CD4-positive, alpha-beta T cell treated with Interleukin-1 beta for 1 hour (primary cell): Measurements from ENCODE around the gene PPP1R12B.
A peak's percentile ranks its signal among the peaks of the same experiment; 100 is the strongest.

Experiments
- DNase-seq, 2 donors: peaks; one replicate each; pipeline ENCODE4 v3.0.0-alpha.2; 2020 to 2022

The PPP1R12B gene

DNA sequence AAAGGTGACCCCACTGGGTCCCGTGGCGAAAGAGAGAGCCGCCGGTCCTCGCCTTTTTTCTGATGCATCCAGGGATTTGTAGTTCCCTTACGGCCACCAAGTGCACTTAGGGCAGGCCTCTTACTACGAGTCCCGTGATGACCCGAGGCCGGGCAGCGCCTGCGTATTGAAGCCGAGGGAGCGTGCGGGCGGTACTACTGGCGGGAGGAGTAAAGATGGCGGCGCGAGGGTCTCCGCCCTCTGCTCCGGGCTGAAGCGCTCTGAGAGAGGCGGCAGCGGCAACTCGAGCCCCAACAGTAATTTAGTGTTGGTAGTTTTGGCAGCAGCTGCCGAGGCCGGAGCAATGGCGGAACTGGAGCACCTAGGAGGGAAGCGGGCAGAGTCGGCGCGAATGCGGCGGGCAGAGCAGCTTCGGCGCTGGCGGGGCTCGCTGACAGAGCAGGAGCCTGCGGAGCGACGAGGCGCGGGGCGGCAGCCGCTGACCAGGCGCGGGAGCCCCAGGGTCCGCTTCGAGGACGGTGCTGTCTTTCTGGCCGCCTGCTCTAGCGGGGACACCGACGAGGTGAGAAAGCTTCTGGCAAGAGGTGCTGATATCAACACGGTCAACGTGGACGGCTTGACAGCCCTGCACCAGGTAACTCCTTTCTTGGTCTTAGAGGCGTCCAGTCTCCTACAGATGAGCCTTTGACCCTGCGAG lies at the start of gene PPP1R12B:
Gene PPP1R12B (plus strand): TSS at position 191 of the 697 bp plus-strand sequence. CDS start 153 bp downstream, at position 344.
- peak; percentile 97 for DNase-seq

- DNase-seq = no peak
Measured at GRCh38 chr1:202302166-202302565, 46.3 kb upstream of the PPP1R12B start.

DNA sequence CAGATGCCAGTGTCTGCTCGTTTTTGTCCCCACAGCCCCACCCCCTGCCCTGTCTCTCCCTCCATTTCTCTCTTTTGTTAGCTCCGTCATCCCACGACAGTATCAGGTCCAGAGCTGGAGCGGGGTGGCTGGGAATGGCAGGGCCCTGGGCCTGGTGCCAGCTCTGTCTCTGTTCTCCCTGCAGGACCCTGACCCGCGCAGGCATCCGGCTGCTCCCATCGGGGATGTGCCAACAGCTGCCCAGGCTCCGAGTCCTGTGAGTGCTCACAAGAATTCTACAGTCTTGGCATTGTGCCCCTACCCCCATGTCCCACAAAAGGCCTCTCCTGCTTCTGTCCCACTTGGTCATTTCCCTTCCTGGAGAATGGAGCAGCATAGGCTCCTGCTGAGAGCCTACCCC lies 44.1 kb upstream of the PPP1R12B start:
- DNase-seq = no peak

- no peak for DNase-seq
Measured at GRCh38 chr1:202305168-202305567, 43.3 kb upstream of the PPP1R12B start.

GRCh38 chr1:202306535-202307345 lies 41.8 kb upstream of the PPP1R12B start:
- no peak for DNase-seq

GRCh38 chr1:202310071-202310725 lies 38.3 kb upstream of the PPP1R12B start:
- no peak for DNase-seq

GRCh38 chr1:202310746-202311145 lies 37.8 kb upstream of the PPP1R12B start:
- DNase-seq = no peak

- no peak for DNase-seq
Measured at GRCh38 chr1:202311875-202312635, 36.4 kb upstream of the PPP1R12B start.

DNA sequence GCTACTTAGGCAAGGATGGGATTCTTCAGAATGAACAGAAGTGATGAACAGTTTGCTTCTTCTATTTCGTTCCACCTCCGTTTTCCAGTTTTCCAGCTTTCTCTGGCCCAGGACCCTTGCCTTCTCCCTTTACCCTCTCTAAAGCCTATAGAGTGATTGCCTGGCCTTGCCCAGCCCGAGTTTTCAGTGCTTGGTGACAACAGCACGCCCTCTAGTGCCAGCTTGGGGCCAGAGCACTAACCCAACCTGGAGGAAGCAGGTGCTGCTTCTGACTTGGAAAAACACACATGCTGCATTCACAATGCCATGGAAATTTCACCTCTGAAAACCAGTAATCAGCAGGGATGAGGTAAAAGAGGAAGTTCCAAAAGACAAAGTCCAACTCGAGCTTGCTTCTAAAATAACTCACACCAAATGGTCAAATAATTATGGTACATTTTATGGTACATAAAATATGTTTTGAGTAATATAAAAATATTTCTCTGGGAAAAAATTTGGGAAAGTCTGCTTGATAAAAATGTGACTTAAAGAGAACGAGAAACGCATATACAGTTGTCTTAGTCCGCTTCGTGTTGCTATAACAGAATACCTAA lies 32.8 kb upstream of the PPP1R12B start:
- DNase-seq = peak; percentile 68 to 72

- DNase-seq = no peak
Measured at GRCh38 chr1:202316186-202316585, 32.3 kb upstream of the PPP1R12B start.

DNA sequence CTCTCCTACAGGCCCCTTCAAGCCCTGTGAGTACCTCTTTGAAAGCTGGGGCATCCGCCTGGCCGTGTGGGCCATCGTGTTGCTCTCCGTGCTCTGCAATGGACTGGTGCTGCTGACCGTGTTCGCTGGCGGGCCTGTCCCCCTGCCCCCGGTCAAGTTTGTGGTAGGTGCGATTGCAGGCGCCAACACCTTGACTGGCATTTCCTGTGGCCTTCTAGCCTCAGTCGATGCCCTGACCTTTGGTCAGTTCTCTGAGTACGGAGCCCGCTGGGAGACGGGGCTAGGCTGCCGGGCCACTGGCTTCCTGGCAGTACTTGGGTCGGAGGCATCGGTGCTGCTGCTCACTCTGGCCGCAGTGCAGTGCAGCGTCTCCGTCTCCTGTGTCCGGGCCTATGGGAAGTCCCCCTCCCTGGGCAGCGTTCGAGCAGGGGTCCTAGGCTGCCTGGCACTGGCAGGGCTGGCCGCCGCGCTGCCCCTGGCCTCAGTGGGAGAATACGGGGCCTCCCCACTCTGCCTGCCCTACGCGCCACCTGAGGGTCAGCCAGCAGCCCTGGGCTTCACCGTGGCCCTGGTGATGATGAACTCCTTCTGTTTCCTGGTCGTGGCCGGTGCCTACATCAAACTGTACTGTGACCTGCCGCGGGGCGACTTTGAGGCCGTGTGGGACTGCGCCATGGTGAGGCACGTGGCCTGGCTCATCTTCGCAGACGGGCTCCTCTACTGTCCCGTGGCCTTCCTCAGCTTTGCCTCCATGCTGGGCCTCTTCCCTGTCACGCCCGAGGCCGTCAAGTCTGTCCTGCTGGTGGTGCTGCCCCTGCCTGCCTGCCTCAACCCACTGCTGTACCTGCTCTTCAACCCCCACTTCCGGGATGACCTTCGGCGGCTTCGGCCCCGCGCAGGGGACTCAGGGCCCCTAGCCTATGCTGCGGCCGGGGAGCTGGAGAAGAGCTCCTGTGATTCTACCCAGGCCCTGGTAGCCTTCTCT lies 30.3 kb upstream of the PPP1R12B start:
- DNase-seq = no peak

DNA sequence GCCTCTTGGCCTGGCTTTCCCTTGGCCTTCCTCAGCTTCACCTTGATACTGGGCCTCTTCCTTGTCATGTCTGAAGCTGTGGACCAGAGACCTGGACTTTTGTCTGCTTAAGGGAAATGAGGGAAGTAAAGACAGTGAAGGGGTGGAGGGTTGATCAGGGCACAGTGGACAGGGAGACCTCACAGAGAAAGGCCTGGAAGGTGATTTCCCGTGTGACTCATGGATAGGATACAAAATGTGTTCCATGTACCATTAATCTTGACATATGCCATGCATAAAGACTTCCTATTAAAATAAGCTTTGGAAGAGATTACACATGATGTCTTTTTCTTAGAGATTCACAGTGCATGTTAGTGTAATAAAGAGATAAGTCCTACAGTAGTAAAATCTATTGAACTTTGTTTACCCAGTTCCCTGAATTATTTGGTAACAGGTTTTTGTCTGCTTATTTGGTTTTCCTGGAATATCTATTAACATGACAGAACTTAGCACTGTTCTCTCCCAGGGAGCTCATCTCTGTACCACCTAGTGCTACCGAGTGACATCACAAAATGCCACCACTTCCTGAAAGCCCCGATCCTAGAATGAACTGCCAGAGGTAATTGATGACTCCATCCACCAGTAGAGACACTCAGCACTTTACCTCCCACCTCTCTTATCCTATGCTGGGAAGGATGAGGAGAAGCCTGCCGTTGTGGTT lies 29.0 kb upstream of the PPP1R12B start:
- DNase-seq = no peak

DNA sequence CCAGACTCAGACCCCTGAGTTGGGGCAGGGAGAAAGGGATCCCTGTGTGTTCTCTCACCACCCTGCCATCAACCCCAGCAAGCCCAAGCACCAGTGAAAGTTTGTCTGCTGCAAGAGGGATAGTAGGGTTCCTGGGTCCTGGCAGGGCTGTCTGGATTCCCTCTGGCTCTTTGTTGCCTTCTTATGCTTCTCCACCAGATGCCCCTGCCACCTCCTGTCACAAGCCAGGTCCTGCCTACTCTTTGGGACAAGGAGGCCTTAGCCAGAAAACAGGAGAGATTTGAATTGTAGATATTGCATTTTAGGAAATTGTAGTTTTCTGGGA lies 28.5 kb upstream of the PPP1R12B start:
- DNase-seq = no peak

GRCh38 chr1:202323731-202324130 lies 24.8 kb upstream of the PPP1R12B start:
- no peak for DNase-seq

GRCh38 chr1:202324646-202325045 lies 23.9 kb upstream of the PPP1R12B start:
- DNase-seq = no peak

- no peak for DNase-seq
Measured at GRCh38 chr1:202329891-202330290, 18.6 kb upstream of the PPP1R12B start.

DNA sequence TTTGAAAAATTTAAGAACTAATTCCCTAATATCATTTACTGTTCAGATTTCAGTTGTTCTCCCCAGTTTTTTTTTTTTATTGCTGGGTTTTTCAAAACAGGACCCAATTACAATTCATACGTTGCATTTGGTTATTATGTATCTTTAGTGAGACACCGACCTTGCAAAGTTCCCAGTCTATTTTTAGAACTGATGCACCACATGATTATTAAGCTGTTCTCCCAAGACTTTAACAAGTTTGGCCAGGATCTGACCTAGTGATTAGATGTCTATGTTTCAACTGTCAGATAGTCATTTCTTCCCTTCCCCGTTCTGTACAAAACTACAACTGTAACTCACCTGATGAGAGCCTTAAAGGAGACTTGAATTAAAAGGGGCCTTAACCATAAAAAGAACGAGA lies 14.6 kb upstream of the PPP1R12B start:
- no peak for DNase-seq

GRCh38 chr1:202343652-202344349 lies 4.7 kb upstream of the PPP1R12B start:
- DNase-seq = peak in 1 of 2 donors; percentile 63

DNA sequence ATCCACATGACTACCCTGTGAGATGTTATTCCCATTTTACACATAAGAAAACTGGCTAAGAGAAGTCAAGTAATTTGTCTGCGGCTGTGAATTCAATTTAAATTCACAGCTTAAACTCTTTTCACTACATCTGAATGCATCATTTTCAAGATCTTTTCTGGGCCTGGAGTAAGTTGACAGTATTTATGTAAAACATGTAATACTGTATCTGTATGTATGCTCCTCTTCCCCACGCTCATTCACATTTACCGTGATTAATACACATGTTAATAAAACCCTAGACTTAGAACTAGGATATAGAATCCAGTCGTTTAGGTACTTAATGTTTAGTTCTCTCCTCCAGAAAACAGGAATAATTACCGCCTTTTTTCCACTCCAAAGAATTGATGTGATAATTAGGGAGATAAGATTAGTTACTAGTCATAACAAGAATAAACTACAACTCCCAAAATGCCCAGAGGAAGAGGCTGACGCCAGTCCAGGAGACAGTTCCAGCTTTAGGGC lies 442 bp upstream of the PPP1R12B start:
- DNase-seq = no peak
